ENCODE measurements around the gene ZC3H18. TPM values are rescaled to one million over a fixed set of nuclear protein-coding genes. Genes with fewer than 3 reads are reported as not detected.
A peak's percentile ranks its signal among the peaks of the same experiment; 100 is the strongest.

Gene ZC3H18
- total and polyA plus RNA-seq, 5 donors from 2014 or later = 10.9 to 162 (median 13.6) TPM

DNA sequence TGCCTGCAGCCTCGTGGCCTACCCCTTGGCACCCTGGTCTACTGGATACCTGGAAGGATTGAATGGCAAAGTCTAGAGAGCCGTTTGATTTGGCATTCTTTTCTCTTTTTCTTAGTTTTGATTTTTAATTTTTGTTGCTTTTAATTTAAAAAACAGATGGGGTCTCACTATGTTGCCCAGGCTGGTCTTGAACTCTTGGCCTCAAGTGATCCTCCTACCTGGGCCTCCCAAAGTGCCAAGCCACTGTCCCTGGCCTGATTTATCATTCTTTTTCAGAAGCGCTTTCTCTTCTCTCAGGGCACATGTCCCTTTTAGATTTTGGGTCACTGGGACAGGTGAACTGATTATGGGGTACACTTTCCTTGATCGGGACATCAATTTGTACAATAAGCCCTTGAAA is 10.8 kb downstream of the ZC3H18 start:
- Mint-ChIP-seq H3K36me3 (peaks cover 16% of the 10 kb centered on the region), H3K27ac (peak overlapping the region in 1 of 3 donors; percentile 85)

GRCh38 chr16:88582912-88583575 is 12.8 kb downstream of the ZC3H18 start:
- Mint-ChIP-seq H3K9me3 (peaks cover 0 to 1% (median 0%) of the 10 kb centered on the region in 7 donors), H3K4me3 (peak overlapping the region in 3 of 4 donors; percentile 66 to 70 (median 69)), H3K4me1 (peaks cover 13 to 81% (median 43%) of the 10 kb centered on the region in 4 donors), H3K36me3 (peaks cover 20% of the 10 kb centered on the region), H3K27me3 (no peaks in the 10 kb centered on the region), H3K27ac (peak overlapping the region in 2 of 3 donors; percentile 63 to 85)
- H3K27ac ChIP-seq (ENCODE audit: insufficient read depth, low read length, poor library complexity, severe bottlenecking) = peak overlapping the region; percentile 60
- no peak overlapping the region for H3K4me3 ChIP-seq (ENCODE audit: low read depth, low read length)
- no peaks in the 10 kb centered on the region for H3K27me3 ChIP-seq (ENCODE audit: control insufficient read depth, insufficient read depth, low read length)
- H3K36me3 ChIP-seq (ENCODE audit: control insufficient read depth, insufficient read depth, low read length) = peaks cover 56% of the 10 kb centered on the region
- ATAC-seq (ENCODE audit: low read depth in 2 of 2) = peak in 1 of 2 donors; percentile 49
- DNase-seq = peak in 1 of 3 donors; percentile 57
- H3K9me3 ChIP-seq (ENCODE audit: control insufficient read depth in 2 of 2, low read length in 2 of 2) = no peaks in the 10 kb centered on the region
- H3K4me1 ChIP-seq (ENCODE audit: control insufficient read depth, insufficient read depth, low read length, poor library complexity, severe bottlenecking) = peaks cover 41% of the 10 kb centered on the region

More for the DNA sequence above, 10.8 kb downstream of the ZC3H18 start:
- Histone ChIP-seq H3K4me1 (ENCODE audit: control insufficient read depth, insufficient read depth, low read length, poor library complexity, severe bottlenecking) (peaks cover 25% of the 10 kb centered on the region), H3K4me3 (ENCODE audit: low read depth, low read length) (no peak overlapping the region), H3K9me3 (ENCODE audit: control insufficient read depth in 2 of 2, low read length in 2 of 2) (no peaks in the 10 kb centered on the region), H3K27ac (ENCODE audit: insufficient read depth, low read length, poor library complexity, severe bottlenecking) (no peak overlapping the region), H3K27me3 (ENCODE audit: control insufficient read depth, insufficient read depth, low read length) (no peaks in the 10 kb centered on the region), H3K36me3 (ENCODE audit: control insufficient read depth, insufficient read depth, low read length) (peaks cover 65% of the 10 kb centered on the region)
- Mint-ChIP-seq H3K4me3 (peak overlapping the region in 1 of 4 donors; percentile 42), H3K4me1 (peaks cover 13 to 73% (median 37%) of the 10 kb centered on the region in 4 donors), H3K9me3 (peaks cover 0 to 1% (median 0%) of the 10 kb centered on the region in 7 donors), H3K27me3 (no peaks in the 10 kb centered on the region)
- ATAC-seq (ENCODE audit: low read depth in 2 of 2) (no peak), DNase-seq (no peak)

DNA sequence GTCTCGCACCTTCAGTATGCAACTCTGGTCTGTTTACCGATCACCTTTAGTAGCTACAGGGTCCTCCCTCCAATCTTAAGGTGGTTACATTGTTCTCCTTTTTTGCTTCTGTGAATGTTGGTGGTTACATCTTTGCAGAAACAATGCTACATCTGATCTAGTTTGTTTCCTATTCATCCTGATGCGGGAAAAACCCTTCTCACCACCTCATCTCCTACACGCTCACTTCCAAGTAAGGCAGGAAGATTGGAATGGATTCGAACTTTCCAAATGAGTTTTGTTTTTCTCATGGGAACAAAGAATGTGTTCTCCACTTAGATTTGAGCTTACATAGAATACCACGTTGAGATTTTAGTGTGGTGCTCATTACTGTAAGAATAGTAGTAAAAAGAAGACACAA is 14.5 kb downstream of the ZC3H18 start:
- Histone ChIP-seq H3K27ac (ENCODE audit: insufficient read depth, low read length, poor library complexity, severe bottlenecking) (peak overlapping the region; percentile 64), H3K4me3 (ENCODE audit: low read depth, low read length) (no peak overlapping the region), H3K36me3 (ENCODE audit: control insufficient read depth, insufficient read depth, low read length) (peaks cover 40% of the 10 kb centered on the region), H3K9me3 (ENCODE audit: control insufficient read depth in 2 of 2, low read length in 2 of 2) (no peaks in the 10 kb centered on the region), H3K27me3 (ENCODE audit: control insufficient read depth, insufficient read depth, low read length) (no peaks in the 10 kb centered on the region), H3K4me1 (ENCODE audit: control insufficient read depth, insufficient read depth, low read length, poor library complexity, severe bottlenecking) (peaks cover 45% of the 10 kb centered on the region)
- Mint-ChIP-seq H3K4me1 (peaks cover 19 to 84% (median 48%) of the 10 kb centered on the region in 4 donors), H3K27ac (peak overlapping the region; percentile 82 to 95 (median 94)), H3K9me3 (peaks cover 0 to 1% (median 0%) of the 10 kb centered on the region in 7 donors), H3K27me3 (no peaks in the 10 kb centered on the region), H3K4me3 (peak overlapping the region in 3 of 4 donors; percentile 40 to 64 (median 53)), H3K36me3 (peaks cover 14% of the 10 kb centered on the region)
- DNase-seq (no peak), ATAC-seq (ENCODE audit: low read depth in 2 of 2) (no peak)

DNA sequence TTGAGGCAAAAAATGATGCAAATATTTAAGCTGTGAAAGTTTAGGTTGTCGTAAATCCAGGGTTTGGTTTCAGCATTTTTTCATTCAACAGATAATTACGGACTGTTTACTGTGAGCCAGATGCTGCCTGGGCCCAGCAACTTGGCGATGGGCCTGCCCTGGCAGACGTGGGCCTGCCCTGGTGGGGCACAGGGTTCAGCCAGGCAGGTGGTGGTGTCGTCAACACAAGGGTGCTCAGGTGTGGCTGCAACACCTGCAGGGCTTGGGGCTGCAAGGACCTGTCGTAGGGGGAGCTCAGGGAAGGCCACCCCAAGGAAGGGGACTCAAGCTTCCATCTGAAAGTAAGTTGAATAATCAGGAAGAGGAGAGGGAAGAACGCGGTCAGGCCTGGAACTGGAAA is 15.1 kb downstream of the ZC3H18 start:
- Mint-ChIP-seq H3K27me3 (no peaks in the 10 kb centered on the region), H3K4me3 (no peak overlapping the region), H3K4me1 (peaks cover 20 to 85% (median 51%) of the 10 kb centered on the region in 4 donors), H3K36me3 (peaks cover 16% of the 10 kb centered on the region), H3K9me3 (peaks cover 0 to 1% (median 0%) of the 10 kb centered on the region in 7 donors), H3K27ac (peak overlapping the region in 2 of 3 donors; percentile 94 to 95)
- Histone ChIP-seq H3K4me3 (ENCODE audit: low read depth, low read length) (no peak overlapping the region), H3K4me1 (ENCODE audit: control insufficient read depth, insufficient read depth, low read length, poor library complexity, severe bottlenecking) (peaks cover 51% of the 10 kb centered on the region), H3K9me3 (ENCODE audit: control insufficient read depth in 2 of 2, low read length in 2 of 2) (no peaks in the 10 kb centered on the region), H3K27me3 (ENCODE audit: control insufficient read depth, insufficient read depth, low read length) (no peaks in the 10 kb centered on the region), H3K36me3 (ENCODE audit: control insufficient read depth, insufficient read depth, low read length) (peaks cover 36% of the 10 kb centered on the region), H3K27ac (ENCODE audit: insufficient read depth, low read length, poor library complexity, severe bottlenecking) (peak overlapping the region; percentile 64)
- DNase-seq (no peak), ATAC-seq (ENCODE audit: low read depth in 2 of 2) (no peak)

GRCh38 chr16:88585927-88586581 is 15.9 kb downstream of the ZC3H18 start:
- peaks cover 16% of the 10 kb centered on the region for H3K36me3 Mint-ChIP-seq
- Histone ChIP-seq H3K36me3 (ENCODE audit: control insufficient read depth, insufficient read depth, low read length) (peaks cover 30% of the 10 kb centered on the region), H3K27ac (ENCODE audit: insufficient read depth, low read length, poor library complexity, severe bottlenecking) (peak overlapping the region; percentile 43), H3K9me3 (ENCODE audit: control insufficient read depth in 2 of 2, low read length in 2 of 2) (no peaks in the 10 kb centered on the region), H3K4me3 (ENCODE audit: low read depth, low read length) (no peak overlapping the region), H3K27me3 (ENCODE audit: control insufficient read depth, insufficient read depth, low read length) (no peaks in the 10 kb centered on the region), H3K4me1 (ENCODE audit: control insufficient read depth, insufficient read depth, low read length, poor library complexity, severe bottlenecking) (peaks cover 55% of the 10 kb centered on the region)
- H3K4me3 Mint-ChIP-seq = peak overlapping the region in 2 of 4 donors; percentile 35 to 58
- DNase-seq (no peak), ATAC-seq (ENCODE audit: low read depth in 2 of 2) (no peak)
- H3K27me3 Mint-ChIP-seq = no peaks in the 10 kb centered on the region
- H3K9me3 Mint-ChIP-seq = peaks cover 0 to 1% (median 0%) of the 10 kb centered on the region in 7 donors
- H3K27ac Mint-ChIP-seq = peak overlapping the region; percentile 84 to 94 (median 87)
- peaks cover 20 to 85% (median 53%) of the 10 kb centered on the region in 4 donors for H3K4me1 Mint-ChIP-seq

DNA sequence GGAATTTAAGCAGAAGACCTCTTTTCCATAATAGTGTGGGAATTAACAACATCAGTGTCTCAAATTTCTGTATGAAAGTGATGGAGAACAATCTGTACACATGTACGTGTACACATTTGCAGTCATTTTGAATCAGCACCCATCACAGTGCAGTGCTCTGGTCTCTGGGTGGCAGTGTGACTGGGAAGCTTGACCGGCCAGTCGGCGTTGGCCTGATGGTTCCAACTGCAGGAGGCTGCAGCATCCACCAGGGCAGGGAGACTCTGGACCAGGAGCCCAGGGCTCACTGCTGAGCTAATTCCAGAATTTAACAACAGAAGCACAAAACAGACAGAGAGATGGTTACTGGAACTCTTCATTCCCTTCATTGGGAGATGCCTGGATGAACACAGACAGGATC is 17.9 kb downstream of the ZC3H18 start:
- Histone ChIP-seq H3K36me3 (ENCODE audit: control insufficient read depth, insufficient read depth, low read length) (peaks cover 14% of the 10 kb centered on the region), H3K27ac (ENCODE audit: insufficient read depth, low read length, poor library complexity, severe bottlenecking) (peak overlapping the region; percentile 86), H3K4me1 (ENCODE audit: control insufficient read depth, insufficient read depth, low read length, poor library complexity, severe bottlenecking) (peaks cover 75% of the 10 kb centered on the region), H3K9me3 (ENCODE audit: control insufficient read depth in 2 of 2, low read length in 2 of 2) (no peaks in the 10 kb centered on the region), H3K4me3 (ENCODE audit: low read depth, low read length) (peak overlapping the region; percentile 81), H3K27me3 (ENCODE audit: control insufficient read depth, insufficient read depth, low read length) (no peaks in the 10 kb centered on the region)
- Mint-ChIP-seq H3K4me1 (peaks cover 25 to 91% (median 59%) of the 10 kb centered on the region in 4 donors), H3K27me3 (no peaks in the 10 kb centered on the region), H3K27ac (peak overlapping the region; percentile 94 to 99 (median 96)), H3K9me3 (peaks cover 0 to 1% (median 0%) of the 10 kb centered on the region in 7 donors), H3K36me3 (peaks cover 28% of the 10 kb centered on the region), H3K4me3 (peak overlapping the region; percentile 77 to 93 (median 84))
- no peak for DNase-seq
- ATAC-seq (ENCODE audit: low read depth in 2 of 2) = no peak

- peaks cover 18% of the 10 kb centered on the region for H3K36me3 ChIP-seq (ENCODE audit: control insufficient read depth, insufficient read depth, low read length)
- no peaks in the 10 kb centered on the region for H3K27me3 ChIP-seq (ENCODE audit: control insufficient read depth, insufficient read depth, low read length)
- ATAC-seq (ENCODE audit: low read depth in 2 of 2) = peak; percentile 79 to 82
- peaks cover 0 to 1% (median 0%) of the 10 kb centered on the region in 7 donors for H3K9me3 Mint-ChIP-seq
- DNase-seq = peak in 2 of 3 donors; percentile 69 to 87
- no peaks in the 10 kb centered on the region for H3K9me3 ChIP-seq (ENCODE audit: control insufficient read depth in 2 of 2, low read length in 2 of 2)
- H3K27ac Mint-ChIP-seq = peak overlapping the region; percentile 94 to 99 (median 96)
- peaks cover 25 to 92% (median 58%) of the 10 kb centered on the region in 4 donors for H3K4me1 Mint-ChIP-seq
- peaks cover 73% of the 10 kb centered on the region for H3K4me1 ChIP-seq (ENCODE audit: control insufficient read depth, insufficient read depth, low read length, poor library complexity, severe bottlenecking)
- H3K4me3 ChIP-seq (ENCODE audit: low read depth, low read length) = peak overlapping the region; percentile 81
- no peaks in the 10 kb centered on the region for H3K27me3 Mint-ChIP-seq
- H3K4me3 Mint-ChIP-seq = peak overlapping the region; percentile 77 to 93 (median 84)
- H3K36me3 Mint-ChIP-seq = peaks cover 29% of the 10 kb centered on the region
- peak overlapping the region; percentile 86 for H3K27ac ChIP-seq (ENCODE audit: insufficient read depth, low read length, poor library complexity, severe bottlenecking)
These were observed 18.6 kb downstream of the ZC3H18 start for GRCh38 chr16:88588754-88589153.
